Mesenteric fat pad (tissue), 1 donor: ENCODE measurements around the gene NDUFB5. TPM values are rescaled to one million over a fixed set of nuclear protein-coding genes. Genes with fewer than 3 reads are reported as not detected.

Experiments
- DNase-seq: peaks from one replicate; pipeline ENCODE4 v3.0.0-alpha.2; 2020; ENCODE audit warnings: low spot score
- long read RNA-seq: library from polyadenylated mRNA; unstranded; transcript quantifications from one replicate; pipeline ENCODE4 v2.0.0, GENCODE V29; 2020
- total RNA-seq: library from RNA; stranded (reverse); fragmentation: NEBNext Ultra II Directional; extraction: Animal tissue kit (Norgen Biotek cat#: 25700); gene quantifications from one replicate; pipeline ENCODE4 v1.2.1, GENCODE V29; 2021
- donor health status: DM: yes; HTN: yes; CAD: no.

NDUFB5 gene
- total RNA-seq, result 96.2 TPM
- long read RNA-seq, full-length matches to known transcripts, result 45 of 49 reads
- long read RNA-seq, partial matches to known transcripts, result 1 of 49 reads
- long read RNA-seq, other reads (novel, unspliced or antisense), result 3 of 49 reads

DNA sequence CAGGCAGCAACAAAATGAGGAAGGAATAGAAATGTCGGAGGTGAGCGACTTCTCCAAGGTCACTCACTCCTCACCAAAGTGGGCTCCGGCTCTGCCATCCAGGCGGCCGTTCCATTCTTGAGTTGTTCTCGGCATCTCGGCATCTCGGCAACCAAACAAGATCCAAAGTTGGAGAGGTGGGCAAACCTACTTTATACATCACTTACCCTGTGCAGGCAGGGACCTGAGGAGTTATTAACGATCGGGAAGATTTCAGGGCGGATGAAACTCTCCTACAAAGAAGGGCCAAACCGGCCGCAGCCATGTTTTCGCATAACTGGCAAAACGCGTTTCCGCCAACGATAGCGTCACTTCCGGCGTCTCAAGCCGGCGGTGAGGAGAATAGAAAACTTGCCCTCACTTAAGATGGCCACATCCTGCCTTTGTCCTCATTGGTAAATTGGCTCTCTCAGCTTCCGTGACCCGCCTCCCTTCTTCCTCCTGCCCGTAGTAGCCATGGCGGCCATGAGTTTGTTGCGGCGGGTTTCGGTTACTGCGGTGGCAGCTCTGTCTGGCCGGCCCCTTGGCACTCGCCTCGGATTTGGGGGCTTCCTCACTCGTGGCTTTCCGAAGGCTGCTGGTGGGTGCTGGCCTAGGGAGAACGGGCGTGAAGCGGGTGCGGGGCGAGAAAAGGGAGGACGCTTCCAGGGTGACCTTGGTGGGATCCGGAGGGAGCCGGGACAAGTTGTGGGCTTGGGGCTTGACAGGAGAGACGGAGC lies at the start of gene NDUFB5, which contains the start of gene MRPL47:
NDUFB5 (plus strand) TSS at position 474 of the 758 bp plus-strand sequence; CDS start at position 496, 22 bp downstream.
MRPL47 (minus strand) TSS at position 318 of the 758 bp plus-strand sequence; CDS start at position 304, 14 bp downstream.
- DNase-seq, result peak; percentile 96

DNA sequence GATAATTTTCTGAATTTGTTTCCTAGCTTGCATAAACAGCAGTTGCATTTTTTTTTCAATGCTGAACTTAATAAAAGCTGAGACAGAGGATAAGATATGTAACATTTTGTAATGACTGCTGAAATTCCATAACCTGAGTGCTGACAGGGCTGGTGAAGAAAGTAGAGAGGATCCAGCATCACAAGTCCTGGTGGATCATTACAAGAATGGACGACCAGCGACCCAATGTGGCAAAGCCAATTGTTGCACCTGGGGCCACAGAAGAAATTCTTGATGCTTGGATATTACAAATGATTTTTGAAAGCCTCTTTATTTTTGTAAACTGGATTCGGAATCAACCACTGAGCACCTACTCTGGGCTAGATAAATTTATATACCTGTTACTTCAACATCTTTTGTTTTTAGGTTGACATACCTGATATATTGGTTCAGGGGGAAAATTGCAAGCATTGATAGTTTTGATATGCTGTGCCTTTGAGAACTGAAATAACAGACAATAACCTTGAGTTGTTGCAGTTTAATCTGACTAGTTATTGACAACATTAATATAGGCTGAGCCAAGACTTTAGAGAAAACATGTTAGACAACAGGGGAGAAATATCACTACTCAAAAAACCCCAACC lies 45.7 kb upstream of the NDUFB5 start:
- DNase-seq, result no peak

DNA sequence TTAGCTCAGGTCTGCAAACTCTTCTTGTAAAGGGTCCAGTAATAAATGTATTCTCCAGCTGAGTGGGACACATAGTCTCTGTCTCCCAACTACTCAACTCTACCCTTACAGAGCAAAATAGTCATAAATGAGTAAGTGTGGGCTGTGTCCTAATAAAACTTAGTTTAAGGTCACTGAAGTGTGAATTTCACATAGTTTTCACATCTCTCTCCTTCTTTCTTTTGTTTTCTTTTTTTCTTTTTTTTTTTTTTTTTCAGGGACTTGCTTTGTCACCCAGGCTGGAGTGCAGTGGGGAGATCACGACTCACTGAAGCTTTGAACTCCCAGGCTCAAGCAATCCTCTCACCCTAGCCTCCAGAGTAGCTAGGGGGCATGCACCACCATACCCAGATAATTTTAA lies 43.8 kb upstream of the NDUFB5 start:
- DNase-seq, result no peak

DNA sequence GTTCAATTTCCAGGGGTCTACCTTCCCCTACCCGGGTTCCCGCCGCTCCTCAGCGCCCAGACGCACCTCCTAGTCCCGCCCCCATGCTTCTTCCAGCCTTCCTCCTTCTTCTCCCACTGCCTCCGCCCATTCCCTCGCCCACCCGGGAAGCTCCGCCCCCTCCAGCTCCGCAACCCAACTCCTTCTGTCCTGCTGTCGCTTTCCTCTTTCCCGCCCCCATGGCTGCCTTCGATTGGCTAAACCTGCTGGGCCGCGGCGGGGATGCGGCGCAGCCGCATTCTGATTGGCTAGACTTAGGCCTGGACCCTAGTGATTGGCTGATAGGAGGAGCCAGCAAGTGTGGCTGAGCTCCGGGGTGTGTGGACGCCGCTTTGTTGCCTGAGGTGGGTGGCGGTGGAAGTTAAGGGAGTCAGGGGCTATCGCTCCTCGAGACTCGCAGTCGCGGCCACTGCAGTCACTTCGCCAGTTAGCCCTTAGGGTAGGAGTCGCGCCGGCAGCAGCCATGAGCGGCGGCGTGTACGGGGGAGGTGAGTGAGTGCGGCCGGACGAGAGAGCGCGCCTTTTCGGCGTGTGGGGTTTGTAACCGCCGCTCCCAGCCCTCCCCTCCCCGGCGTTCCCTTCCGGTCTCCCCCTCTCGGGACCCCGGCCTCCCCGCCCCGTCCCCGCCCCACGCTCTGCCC lies 41.9 kb upstream of the NDUFB5 start, which contains the start of gene ACTL6A:
ACTL6A (plus strand) TSS at position 336 of the 680 bp plus-strand sequence; CDS start at position 503, 167 bp downstream.
- DNase-seq, result peak; percentile 100

DNA sequence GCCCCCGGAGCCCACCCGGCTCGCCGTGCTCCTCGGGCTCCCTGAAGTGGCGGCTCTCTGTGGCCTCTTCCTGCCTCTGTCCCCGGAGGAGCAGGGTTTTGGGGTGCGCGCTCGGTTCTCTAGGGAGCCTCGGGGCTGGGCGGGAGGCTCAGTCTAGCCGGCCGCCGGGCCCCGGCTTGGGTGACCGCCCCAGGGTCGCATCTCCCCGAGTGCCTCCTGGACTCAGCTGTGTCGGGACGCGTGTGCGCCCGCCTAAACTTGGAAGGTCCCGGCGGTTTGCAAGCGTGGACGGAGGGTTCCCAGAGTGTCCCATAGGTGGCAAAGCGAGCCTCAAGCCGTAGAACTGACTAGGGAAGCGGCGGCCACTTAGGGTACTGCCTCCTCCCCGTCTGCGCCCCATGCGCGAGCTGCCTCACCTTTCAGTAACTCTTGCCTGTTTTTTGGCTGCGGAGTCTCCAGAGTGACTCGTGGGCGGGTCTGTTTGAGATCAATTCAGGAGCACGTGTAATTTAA lies 41.3 kb upstream of the NDUFB5 start:
- DNase-seq, result peak; percentile 90

DNA sequence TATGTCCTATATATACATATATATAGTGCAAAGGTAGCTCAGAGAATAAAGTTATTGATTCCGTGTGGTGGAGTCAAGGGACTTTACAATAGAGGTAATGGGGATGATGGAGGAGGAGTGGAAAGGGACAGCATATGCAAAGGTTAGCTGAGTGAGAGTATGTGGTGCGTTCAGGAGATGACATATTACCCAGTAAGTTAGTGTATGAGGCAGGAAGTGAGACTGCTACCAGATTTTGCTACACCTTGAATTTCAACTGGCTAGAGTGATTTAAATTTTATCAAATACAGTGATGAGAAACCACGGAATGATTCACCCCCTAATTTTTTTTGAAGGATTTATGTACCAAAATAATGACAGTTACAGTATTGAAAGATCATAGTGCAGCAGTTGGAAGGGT lies 39.1 kb upstream of the NDUFB5 start:
- no peak for DNase-seq

DNA sequence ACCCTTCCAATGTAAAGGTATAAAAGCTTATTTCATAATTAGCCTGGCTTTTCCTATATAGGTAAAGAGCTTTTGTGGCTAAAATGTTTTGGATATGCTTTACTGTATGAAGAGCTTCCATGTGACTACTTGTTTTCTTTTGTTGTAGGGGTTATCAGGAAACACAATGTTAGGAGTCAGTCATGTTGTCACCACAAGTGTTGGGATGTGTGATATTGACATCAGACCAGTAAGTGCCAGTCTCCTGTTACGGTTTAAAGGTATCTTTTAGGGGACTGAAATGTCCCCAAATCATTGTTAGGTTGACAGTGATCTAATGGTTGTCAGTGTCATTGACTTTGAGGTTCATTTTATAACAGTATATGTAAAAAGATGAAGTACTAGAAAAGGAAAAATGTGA lies 23.6 kb upstream of the NDUFB5 start:
- no peak for DNase-seq

DNA sequence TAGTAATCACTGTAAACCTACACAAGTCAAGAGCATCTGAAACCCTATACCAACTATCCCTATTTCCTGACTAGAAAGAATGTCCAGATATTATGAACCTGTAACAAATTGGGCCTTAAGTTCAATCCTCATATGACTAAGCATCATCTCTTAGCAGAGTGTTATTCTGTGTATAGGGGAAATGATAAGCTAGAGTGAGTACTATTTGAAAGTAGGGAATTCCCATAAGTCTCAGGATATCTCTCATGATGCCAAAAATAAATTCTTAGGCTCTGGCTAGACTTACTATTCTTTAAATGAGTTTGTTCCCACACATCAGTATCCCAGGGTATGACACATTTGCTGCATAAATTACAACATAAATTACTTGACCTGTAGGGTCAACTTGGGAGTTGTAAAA lies 15.5 kb upstream of the NDUFB5 start:
- DNase-seq, result no peak

DNA sequence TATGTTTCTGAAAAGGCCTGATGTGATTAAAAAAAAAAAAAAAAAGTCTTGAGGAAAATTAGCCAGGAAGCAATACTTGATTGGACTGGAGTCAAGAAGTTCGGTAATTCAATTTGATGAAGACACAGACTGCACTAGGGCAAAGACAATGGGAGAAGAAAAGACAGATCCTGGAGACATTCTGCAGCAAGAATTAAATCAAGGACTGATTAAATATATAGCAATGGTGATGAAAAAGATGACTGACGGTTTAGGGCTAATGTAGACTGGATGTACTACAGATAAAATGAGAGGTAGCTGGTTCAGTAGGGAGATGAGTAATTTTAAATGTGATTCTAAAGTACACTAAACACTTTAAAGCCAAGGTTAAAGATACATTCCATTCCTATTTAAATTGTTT lies 13.9 kb upstream of the NDUFB5 start:
- DNase-seq, result no peak

DNA sequence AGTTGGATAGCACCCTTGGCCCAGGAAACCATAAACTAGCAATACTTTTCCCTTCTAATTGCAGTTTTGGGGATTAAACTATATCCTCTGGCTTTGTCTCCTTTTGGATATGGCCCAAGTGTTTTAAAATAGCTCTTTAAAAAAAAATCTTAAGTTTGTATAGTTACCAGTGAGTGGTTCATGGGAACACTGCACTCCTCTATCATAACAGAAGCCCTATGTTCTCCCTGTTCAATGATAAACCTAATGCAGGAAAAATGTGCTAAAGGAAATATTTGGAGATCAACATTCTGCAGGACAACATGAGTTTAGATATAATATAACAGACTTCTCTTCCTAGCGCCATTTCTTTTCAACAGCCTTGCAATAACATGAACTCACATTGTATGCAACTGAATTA lies 13.3 kb upstream of the NDUFB5 start:
- no peak for DNase-seq

DNA sequence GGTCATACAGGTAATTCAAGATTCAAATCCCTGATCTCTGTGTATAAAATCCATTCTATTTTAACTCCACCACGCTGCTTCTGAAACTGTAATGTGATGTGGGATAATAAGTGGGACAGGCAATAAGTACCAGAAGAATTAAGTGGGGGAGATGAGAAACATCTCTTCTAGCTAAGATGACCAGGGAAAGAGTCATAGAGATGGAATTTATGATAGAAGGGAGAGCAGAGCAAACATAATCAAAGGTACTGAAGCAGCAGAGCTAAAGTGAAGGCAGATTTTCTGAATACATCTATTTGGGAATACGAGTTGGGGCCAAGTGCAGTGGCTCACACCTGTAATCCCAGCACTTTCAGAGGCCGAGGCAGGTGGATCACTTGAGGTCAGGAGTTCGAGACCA lies 5.1 kb upstream of the NDUFB5 start:
- no peak for DNase-seq

DNA sequence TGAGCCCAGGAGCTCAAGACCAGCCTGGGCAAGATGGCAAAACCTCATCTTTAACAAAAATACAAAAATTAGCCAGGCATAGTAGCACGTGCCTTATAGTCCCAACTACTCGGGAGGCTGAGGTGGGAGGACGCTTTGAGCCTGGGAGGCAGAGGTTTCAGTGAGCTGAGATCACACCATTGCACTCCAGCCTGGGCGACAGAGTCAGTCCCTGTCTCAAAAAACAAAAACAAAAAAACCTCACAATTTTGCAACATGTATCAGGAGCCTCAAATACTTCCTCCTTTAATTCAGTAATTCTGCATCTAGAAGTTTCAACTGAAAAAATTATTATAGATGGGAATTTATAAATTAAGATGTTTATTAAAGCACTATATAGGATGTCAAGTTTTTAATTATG lies 1.3 kb upstream of the NDUFB5 start:
- DNase-seq, result no peak

DNA sequence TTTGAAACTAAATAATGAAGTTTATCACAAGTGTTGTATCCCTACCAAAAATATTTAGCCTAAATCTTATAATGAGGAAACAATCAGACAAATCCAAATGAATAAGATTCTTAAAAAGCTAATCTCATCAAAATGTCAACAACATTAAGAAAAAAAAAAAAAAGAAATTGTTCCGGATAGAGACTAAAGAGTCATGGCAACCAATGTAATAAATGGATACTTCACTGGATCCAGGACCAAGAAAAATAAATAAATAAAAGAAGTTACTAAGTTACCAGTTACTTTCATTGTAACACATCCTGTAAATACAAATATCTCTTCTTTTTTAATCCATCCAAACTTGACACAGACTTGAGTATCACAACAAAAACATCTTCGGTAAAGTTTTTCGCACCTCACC lies 763 bp upstream of the NDUFB5 start:
- DNase-seq, result no peak

DNA sequence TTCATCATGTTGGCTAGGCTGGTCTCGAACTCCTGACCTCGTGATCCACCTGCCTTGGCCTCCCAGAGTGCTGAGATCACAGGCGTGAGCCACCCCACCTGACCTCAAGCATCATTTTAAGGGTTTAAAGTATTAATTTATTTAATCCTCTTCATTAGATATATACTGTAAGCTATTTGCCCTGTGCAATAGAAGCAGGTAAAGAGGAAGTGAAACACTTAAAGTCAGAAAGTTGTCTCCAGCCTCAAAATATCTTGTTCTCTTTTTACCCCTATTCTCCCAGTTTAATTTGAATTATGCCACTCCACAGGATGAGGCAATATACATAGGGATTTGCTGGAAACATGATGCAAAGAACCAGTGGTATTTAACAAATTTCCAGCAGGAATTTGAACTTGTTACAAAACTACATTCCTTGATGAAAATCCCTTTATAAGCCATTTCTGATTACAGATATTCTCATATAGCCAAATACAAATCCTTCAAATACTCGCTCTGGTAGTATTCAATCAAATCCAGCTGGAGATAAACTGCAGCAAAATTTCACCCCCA lies 2.0 kb downstream of the NDUFB5 start:
- DNase-seq, result no peak

DNA sequence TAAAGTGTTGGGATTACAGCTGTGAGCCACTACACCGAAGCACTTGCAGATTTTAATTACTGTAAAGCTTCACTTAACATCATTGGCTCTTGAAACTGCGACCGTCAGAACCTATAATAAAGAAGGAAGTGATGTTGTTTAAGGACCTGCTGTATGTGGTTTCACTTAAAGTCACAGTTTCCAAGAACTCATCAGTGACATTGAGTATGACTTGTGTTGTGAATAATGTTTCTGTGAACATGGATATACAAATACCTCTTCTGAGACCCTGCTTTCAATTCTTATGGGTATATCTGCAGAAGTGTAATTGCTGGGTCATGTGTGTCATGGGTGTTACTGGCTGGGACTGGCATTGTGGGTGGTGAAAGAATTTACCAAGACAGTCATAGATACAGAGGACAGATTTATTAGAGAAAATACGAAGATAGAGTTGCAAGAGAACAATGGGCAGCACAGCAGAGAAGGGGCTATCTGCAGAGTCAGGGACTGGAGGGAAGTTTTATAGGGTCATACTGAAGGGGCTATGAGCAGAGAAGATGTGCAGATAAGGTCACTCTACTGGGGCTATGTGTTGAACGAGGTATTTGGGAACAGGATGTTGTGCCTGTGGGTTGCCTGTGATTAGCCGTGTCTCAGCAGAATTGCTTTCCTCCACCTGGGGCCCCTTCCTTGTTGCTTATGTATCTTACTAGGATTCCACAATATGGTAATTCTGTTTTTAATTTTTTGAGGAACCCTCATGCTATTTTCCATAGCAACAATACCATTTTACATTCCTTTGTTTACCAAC lies 4.5 kb downstream of the NDUFB5 start:
- no peak for DNase-seq

DNA sequence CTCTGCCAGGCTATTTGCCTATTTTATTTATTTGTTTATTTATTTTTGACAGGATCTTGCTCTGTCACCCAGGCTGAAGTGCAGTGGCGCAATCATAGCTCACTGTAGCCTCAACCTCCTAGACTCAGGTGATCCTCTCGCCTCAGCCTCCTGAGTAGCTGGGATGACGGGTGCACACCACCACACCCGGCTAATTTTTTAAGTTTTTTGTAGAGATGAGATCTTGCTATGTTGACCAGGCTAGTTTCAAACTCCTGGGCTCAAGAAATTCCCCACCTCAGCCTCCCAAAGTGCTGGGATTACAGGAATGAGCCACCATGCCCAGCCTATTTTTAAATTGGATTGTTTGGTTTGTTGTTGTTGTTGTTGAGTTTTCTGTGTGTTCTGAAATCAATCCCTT lies 5.5 kb downstream of the NDUFB5 start:
- no peak for DNase-seq

DNA sequence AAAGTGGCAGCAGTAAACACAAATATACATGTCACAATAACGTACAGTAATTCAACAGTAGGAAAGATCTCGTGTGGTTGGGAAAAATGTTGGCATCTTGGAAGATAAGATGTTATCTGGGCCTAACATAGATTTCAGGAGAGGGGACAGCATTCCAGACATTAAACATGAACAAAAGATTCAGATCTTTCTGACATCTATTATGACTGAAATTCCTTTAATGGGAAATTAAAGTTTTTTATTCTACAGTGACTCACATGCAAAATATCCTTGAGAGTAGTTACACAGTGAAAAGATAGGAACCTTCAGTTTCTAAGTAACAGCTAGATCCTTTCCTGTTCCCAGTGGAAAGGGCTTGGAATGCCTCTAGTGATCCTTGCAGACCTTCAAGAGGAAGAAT lies 9.2 kb downstream of the NDUFB5 start:
- no peak for DNase-seq

DNA sequence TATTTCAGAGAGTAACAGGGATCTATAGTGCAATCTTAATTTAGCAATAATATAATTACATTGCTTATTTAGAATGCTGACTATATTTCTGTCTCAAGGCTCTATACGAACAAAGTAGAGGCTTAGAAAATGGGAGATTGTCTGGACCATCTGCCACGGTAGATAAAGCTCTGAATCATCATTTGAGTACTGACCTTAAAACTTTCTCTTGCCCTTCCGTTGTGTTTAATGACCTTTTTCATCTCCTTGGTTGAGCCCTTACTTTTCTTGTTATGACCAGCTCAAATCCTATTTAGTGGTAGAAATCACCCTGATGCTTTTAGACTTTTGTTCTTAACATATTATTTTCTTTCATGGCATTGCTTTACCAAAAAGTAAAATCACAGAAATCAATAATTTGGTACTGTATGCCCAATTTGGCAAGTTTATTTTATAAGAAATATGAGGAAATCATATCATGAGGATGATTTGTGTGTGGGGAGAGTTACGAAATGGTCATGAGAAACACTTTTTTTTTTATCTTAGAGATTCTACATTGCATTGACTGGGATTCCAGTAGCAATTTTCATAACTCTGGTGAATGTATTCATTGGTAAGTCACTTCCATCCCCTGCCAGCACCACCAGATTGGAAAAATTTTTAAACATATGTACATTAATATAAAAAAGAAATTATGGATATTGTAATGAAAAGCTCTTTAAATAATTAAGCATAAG lies 11.0 kb downstream of the NDUFB5 start:
- DNase-seq, result no peak

DNA sequence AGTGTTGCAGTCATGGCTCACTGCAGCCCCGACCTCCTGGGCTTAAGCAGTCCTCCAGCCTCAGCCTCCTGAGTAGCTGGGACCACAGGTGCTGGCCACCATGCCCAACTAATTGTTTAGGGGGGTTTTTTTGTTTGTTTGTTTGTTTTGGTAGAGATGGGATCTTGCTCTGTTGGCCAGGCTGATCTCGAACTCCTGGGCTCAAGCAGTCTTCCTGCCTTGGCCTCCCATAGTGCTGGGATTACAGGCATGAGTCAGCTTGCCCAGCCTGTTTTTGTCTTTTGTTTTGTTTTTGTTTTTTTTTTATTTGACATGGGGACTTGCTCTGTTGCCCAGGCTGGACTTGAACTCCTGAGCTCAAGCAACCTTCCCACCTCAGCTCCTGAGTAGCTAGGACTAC lies 17.4 kb downstream of the NDUFB5 start:
- no peak for DNase-seq

DNA sequence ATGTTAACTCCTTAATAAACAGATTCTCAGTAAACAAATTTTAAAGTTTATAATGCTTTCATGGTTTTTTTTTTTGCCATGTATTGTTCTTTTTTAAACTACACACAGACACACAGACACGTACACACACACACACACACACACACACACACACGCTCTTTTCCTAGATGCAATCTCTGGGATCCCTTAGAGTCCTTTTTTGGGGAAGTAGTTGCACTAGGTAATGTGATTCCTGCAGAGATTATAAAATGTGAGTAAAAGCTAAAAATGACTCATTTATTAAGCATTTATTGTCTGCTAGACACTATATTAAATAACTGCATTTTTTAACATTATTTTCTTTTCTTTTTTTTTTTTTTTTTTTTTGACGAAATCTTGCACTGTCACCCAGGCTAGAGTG lies 19.9 kb downstream of the NDUFB5 start:
- no peak for DNase-seq
